Measurements from ENCODE around the gene PCTP.

Gene PCTP

GRCh38 chr17:55783684-55784245 lies 32.9 kb downstream of the PCTP start:
- no peak for TF ChIP-seq CTCF (conservative IDR thresholded peaks at IDR 0.05)
- no peak overlapping the region for H3K27ac ChIP-seq

DNA sequence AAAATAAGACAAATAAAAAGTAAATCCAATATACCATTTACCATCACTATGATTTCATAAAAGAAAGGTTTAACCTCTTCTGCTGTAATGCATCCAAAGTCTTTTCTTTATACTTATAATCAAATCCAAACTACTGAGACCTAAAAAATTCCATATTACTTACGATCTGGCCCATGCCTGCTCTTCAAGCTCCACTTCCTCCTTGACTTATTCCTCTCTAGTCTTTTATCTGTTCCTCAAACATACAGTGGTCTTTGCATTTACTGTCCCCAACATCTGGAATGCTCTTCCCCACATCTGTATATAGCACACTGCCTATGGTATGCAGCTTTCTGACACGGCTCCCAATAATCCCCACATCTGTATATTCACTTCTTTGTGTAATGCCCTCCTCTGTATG lies 33.8 kb downstream of the PCTP start:
- H3K27ac ChIP-seq = peak overlapping the region; percentile 48
- no peak for TF ChIP-seq CTCF (conservative IDR thresholded peaks at IDR 0.05)

- TF ChIP-seq CTCF (conservative IDR thresholded peaks at IDR 0.05) = no peak
- H3K27ac ChIP-seq = peak overlapping the region; percentile 48
These were observed 34.3 kb downstream of the PCTP start for GRCh38 chr17:55785181-55785580.

DNA sequence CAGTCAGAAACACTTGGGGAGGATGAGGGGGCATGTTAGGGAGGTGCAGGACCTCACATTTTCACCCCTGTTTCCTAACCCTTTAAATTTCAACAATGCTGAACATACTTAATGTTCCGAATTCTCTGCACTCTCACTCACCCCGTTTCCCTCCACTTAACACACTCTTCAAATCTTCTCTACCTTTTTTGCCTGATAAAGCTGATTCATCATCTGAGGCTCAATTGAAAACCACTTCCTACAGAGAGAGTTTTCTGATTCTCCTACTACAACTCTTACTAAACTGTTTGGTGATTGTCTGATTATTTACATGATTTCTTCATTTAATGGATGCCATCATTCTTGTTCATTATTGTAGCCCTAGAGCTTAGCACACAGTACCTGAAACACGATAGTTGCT lies 42.4 kb downstream of the PCTP start:
- no peak for TF ChIP-seq CTCF (conservative IDR thresholded peaks at IDR 0.05)
- no peak overlapping the region for H3K27ac ChIP-seq

DNA sequence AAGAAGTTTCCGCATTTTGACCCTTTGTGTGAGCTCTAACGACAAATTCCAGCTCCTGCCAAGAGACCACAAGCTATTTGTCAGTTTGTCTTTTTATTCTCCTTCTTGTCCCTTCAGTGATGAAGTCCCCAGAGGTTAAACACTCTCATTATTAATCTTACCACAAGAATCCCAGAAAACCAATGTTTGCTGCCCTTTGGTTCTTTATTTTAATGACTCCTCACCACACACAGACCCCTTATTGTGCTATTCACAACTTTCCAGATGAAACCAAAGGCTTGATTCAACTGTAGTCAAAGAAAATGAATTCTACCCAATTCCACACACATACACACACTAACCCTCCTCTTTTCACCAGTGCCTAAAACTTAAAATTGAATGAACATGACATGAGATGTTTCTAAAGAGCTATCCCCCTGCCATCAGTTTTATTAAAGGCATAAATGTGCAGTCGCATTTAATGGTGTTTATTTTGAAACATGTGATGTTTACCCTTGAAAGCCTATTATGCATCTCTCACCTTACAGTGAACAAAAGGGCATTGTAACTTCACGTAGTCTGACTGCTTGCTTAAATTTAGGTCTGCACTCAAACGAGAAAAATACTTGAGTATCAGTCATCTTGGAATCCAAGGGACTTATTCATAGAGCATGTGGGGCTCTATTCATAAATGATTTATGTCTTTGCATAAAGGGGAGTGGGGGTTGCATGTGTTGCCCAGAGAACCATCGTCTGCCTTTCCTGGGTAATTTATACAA lies 44.1 kb downstream of the PCTP start:
- peak overlapping the region; percentile 73 for H3K27ac ChIP-seq
- TF ChIP-seq CTCF (conservative IDR thresholded peaks at IDR 0.05) = no peak

- no peak for TF ChIP-seq CTCF (conservative IDR thresholded peaks at IDR 0.05)
- H3K27ac ChIP-seq = no peak overlapping the region
These were observed 56.1 kb downstream of the PCTP start for GRCh38 chr17:55806745-55807495.

DNA sequence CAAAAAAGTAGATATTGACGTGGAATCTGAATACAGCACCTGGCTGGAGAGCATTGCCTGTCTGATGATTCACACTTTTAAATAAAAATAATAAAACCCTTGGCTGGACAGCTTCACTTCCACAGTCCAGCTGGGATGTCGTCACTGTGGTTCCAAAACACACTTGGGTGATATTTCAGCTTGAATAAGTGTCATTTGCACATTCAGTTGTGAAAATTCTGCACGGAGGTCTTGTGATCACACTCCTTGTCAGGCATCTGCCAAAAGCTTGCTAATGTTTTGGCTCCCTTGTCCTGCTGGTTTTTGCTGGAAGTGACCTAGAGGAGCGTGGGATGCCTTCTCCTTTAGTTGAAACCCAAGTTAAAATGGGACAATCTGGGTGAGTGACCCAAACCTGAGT lies 60.7 kb downstream of the PCTP start:
- TF ChIP-seq CTCF (conservative IDR thresholded peaks at IDR 0.05) = no peak
- no peak overlapping the region for H3K27ac ChIP-seq

Data from VCaP (cell line).